Measurements from ENCODE around the gene SEC14L3.

Gene SEC14L3

GRCh38 chr22:30507670-30508069 lies 35.9 kb upstream of the SEC14L3 start:
- H4K20me1 ChIP-seq (ENCODE audit: low read depth, low read length) = no peaks in the 10 kb centered on the region
- TF ChIP-seq CTCF (IDR thresholded peaks at IDR 0.05; ENCODE audit: insufficient read depth, low read length, poor library complexity, severe bottlenecking) = no peak
- TF ChIP-seq EZH2phosphoT487 (conservative IDR thresholded peaks at IDR 0.05; ENCODE audit: low read length) = no peak
- no peak overlapping the region for H3K9ac ChIP-seq (ENCODE audit: low read length)
- H3K4me3 ChIP-seq (ENCODE audit: insufficient read depth, low read length, poor library complexity, severe bottlenecking) = no peak overlapping the region
- no peaks in the 10 kb centered on the region for H3K79me2 ChIP-seq (ENCODE audit: insufficient read depth, low read length)
- H3F3A ChIP-seq (ENCODE audit: insufficient read depth) = no peaks in the 10 kb centered on the region
- no peak overlapping the region for H2AFZ ChIP-seq (ENCODE audit: low read depth, low read length, severe bottlenecking)
- H3K9me3 ChIP-seq (ENCODE audit: insufficient read depth, low read length) = no peaks in the 10 kb centered on the region
- no peaks in the 10 kb centered on the region for H3K27me3 ChIP-seq (ENCODE audit: low read length)
- no peaks in the 10 kb centered on the region for H3K9me2 ChIP-seq (replicated peaks; ENCODE audit: insufficient read depth, low read length)
- no peak overlapping the region for H3K4me2 ChIP-seq (ENCODE audit: low read depth, low read length, poor library complexity, severe bottlenecking)
- no peaks in the 10 kb centered on the region for H3K36me3 ChIP-seq (ENCODE audit: low read length)
- H3K27ac ChIP-seq (ENCODE audit: low read depth, low read length) = no peak overlapping the region

GRCh38 chr22:30506507-30506968 lies 34.7 kb upstream of the SEC14L3 start:
- Histone ChIP-seq H3F3A (ENCODE audit: insufficient read depth) (no peaks in the 10 kb centered on the region), H3K36me3 (ENCODE audit: low read length) (no peaks in the 10 kb centered on the region), H4K20me1 (ENCODE audit: low read depth, low read length) (no peaks in the 10 kb centered on the region), H3K27ac (ENCODE audit: low read depth, low read length) (no peak overlapping the region), H2AFZ (ENCODE audit: low read depth, low read length, severe bottlenecking) (no peak overlapping the region), H3K9ac (ENCODE audit: low read length) (no peak overlapping the region), H3K9me3 (ENCODE audit: insufficient read depth, low read length) (no peaks in the 10 kb centered on the region), H3K27me3 (ENCODE audit: low read length) (no peaks in the 10 kb centered on the region), H3K79me2 (ENCODE audit: insufficient read depth, low read length) (no peaks in the 10 kb centered on the region), H3K4me2 (ENCODE audit: low read depth, low read length, poor library complexity, severe bottlenecking) (no peak overlapping the region), H3K9me2 (replicated peaks; ENCODE audit: insufficient read depth, low read length) (no peaks in the 10 kb centered on the region), H3K4me3 (ENCODE audit: insufficient read depth, low read length, poor library complexity, severe bottlenecking) (no peak overlapping the region)
- TF ChIP-seq CTCF (IDR thresholded peaks at IDR 0.05; ENCODE audit: insufficient read depth, low read length, poor library complexity, severe bottlenecking) = no peak
- no peak for TF ChIP-seq EZH2phosphoT487 (conservative IDR thresholded peaks at IDR 0.05; ENCODE audit: low read length)

- no peak overlapping the region for H3K9ac ChIP-seq (ENCODE audit: low read length)
- H4K20me1 ChIP-seq (ENCODE audit: low read depth, low read length) = no peaks in the 10 kb centered on the region
- no peak for TF ChIP-seq EZH2phosphoT487 (conservative IDR thresholded peaks at IDR 0.05; ENCODE audit: low read length)
- TF ChIP-seq CTCF (IDR thresholded peaks at IDR 0.05; ENCODE audit: insufficient read depth, low read length, poor library complexity, severe bottlenecking) = no peak
- no peaks in the 10 kb centered on the region for H3K27me3 ChIP-seq (ENCODE audit: low read length)
- H3K9me3 ChIP-seq (ENCODE audit: insufficient read depth, low read length) = no peaks in the 10 kb centered on the region
- no peaks in the 10 kb centered on the region for H3F3A ChIP-seq (ENCODE audit: insufficient read depth)
- no peaks in the 10 kb centered on the region for H3K9me2 ChIP-seq (replicated peaks; ENCODE audit: insufficient read depth, low read length)
- no peak overlapping the region for H2AFZ ChIP-seq (ENCODE audit: low read depth, low read length, severe bottlenecking)
- no peaks in the 10 kb centered on the region for H3K36me3 ChIP-seq (ENCODE audit: low read length)
- H3K4me3 ChIP-seq (ENCODE audit: insufficient read depth, low read length, poor library complexity, severe bottlenecking) = no peak overlapping the region
- no peak overlapping the region for H3K27ac ChIP-seq (ENCODE audit: low read depth, low read length)
- no peaks in the 10 kb centered on the region for H3K79me2 ChIP-seq (ENCODE audit: insufficient read depth, low read length)
- H3K4me2 ChIP-seq (ENCODE audit: low read depth, low read length, poor library complexity, severe bottlenecking) = no peak overlapping the region
These were observed 31.7 kb upstream of the SEC14L3 start for GRCh38 chr22:30503551-30503950.

All from SU-DHL-6 (cell line).